ENCODE results near the gene SFRP5.

- no peak for TF ChIP-seq POLR2AphosphoS5 (IDR thresholded peaks at IDR 0.05; ENCODE audit: low read depth)
- TF ChIP-seq, protein P1, sequence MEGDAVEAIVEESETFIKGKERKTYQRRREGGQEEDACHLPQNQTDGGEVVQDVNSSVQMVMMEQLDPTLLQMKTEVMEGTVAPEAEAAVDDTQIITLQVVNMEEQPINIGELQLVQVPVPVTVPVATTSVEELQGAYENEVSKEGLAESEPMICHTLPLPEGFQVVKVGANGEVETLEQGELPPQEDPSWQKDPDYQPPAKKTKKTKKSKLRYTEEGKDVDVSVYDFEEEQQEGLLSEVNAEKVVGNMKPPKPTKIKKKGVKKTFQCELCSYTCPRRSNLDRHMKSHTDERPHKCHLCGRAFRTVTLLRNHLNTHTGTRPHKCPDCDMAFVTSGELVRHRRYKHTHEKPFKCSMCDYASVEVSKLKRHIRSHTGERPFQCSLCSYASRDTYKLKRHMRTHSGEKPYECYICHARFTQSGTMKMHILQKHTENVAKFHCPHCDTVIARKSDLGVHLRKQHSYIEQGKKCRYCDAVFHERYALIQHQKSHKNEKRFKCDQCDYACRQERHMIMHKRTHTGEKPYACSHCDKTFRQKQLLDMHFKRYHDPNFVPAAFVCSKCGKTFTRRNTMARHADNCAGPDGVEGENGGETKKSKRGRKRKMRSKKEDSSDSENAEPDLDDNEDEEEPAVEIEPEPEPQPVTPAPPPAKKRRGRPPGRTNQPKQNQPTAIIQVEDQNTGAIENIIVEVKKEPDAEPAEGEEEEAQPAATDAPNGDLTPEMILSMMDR (IDR thresholded peaks at IDR 0.05; ENCODE audit: insufficient read depth, low read length): no peak
- TF ChIP-seq REST (IDR thresholded peaks at IDR 0.05; ENCODE audit: insufficient replicate concordance, low read depth): no peak
- TF ChIP-seq SPI1 (IDR thresholded peaks at IDR 0.05; ENCODE audit: borderline replicate concordance, low read depth): no peak
Measured at GRCh38 chr10:97782455-97783228, 10.8 kb upstream of the SFRP5 start.

All from HL-60 (cell line).